Stimulated activated CD4-positive, alpha-beta T cell treated with anti-CD3 and anti-CD28 coated beads, Interleukin-2, amount 100 ng/mL, for 24 hours (primary cell): ENCODE measurements around the gene TAGAP.

Source experiments
- DNase-seq, 2 donors: peaks; one replicate each; pipeline ENCODE4 v3.0.0-alpha.2; 2020

TAGAP gene

GRCh38 chr6:159071843-159072769 lies 27.3 kb upstream of the TAGAP start:
- no peak for DNase-seq

DNA sequence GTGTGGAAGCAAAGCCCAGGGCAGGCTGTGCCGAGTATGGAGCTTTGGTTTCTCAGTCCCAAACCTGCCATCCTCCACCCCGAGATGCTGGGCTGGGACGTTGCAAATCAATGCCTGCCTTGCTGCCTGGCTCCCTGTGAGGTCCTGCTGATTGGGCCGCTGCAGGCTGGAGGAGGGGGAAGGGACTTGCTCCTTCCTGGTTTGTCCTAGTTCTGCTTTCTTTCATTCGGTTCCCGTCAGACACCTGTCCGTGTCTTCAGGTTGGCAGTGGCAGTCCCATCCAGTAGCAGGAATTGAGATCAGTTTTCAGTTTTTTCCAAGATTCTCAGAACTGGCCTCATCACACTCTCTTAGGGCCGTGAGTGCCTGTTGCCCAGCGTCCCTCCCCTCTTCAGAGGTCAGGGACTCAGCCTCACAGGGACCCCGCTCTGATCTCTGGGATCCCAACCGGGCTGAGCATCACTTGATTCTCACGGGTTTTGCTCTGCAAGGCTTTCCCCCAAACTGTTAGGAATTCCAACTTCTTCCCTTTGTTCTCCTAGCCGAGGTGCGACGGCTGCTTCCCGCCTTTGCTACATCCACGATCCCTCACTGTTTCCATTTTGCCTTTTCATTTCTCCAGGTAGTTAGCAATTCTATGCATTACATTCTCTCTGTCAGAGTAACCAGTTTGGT lies 24.2 kb upstream of the TAGAP start:
- no peak for DNase-seq

- DNase-seq, result no peak
These were observed 22.5 kb upstream of the TAGAP start for GRCh38 chr6:159067334-159067733.

DNA sequence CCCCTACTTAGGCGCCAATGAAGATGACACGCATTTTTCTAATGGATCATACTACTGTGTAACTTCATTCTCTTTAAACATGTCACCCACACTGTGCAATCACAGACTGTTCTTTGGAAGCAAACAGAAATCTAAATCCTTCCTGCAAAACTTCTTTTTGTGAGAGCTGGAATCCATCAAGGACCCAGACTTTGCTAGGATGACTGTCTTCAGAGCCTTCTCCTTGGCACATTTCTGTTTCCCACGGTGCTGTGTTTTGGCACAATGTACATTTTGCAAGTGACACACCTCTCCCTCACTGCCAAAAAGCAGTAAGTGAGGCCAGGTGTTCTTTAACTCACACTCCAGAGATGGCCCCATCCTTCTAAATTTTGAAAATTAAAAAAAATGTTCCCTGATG lies 21.7 kb upstream of the TAGAP start:
- no peak for DNase-seq

GRCh38 chr6:159065759-159066329 lies 21.1 kb upstream of the TAGAP start:
- DNase-seq, result no peak

GRCh38 chr6:159065091-159065490 lies 20.3 kb upstream of the TAGAP start:
- no peak for DNase-seq

DNA sequence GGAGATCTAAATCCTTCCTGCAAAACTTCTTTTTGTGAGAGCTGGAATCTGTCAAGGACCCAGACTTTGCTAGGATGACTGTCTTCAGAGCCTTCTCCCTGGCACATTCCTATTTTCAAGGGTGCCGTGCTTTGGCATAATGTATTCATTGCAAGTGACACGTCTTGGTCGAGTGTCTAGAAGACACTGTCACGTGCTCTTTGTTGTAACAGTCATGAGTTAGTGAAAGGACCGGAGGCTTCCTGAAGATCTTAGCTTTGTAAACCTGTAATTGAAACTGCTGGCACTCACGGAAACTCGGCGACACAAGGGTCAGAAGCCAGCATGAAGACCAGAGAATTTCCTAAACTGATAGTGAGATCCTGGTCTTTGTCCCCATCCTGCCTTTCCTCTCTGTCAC lies 19.7 kb upstream of the TAGAP start:
- DNase-seq, result no peak

DNA sequence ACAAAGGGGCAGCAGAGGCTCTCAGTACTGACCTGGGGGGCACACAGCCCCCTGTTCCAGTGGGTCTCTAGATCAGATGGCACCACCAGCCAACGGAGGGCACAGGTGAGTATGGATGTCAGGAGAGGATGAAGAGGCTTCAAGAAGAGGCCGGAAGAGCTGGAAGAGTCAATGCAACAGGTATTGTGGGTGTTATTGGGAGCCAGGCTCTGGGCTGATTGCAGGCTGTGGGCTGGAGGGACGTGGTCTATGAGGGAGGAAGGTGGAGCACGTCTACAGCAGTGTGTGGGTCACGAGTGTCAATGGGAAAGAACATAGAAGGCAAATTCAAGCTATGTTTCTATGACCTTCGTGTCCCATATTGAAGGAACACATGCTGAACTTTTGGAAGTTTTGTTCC lies 18.8 kb upstream of the TAGAP start:
- DNase-seq, result no peak

- DNase-seq, result no peak
These were observed 18.2 kb upstream of the TAGAP start for GRCh38 chr6:159062976-159063375.

DNA sequence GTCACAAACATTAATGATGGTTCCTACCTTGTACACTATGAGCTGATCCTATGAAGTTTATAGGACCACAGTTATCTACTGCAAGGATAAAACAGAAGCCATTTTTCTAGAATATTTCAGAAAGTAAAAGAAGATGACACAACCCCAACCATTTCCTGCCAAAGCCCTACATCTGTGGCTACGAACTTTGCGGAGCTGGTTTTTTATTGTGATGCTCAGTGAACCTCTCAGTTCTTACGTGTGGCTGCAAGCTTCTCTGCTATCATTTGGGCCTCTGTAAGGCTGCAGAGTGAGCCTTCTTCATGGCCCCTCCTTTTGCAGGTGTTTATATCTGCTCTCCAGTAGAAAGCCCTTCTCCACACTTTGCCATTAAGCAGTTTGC lies 17.8 kb upstream of the TAGAP start:
- peak in 1 of 2 donors; percentile 53 for DNase-seq

DNA sequence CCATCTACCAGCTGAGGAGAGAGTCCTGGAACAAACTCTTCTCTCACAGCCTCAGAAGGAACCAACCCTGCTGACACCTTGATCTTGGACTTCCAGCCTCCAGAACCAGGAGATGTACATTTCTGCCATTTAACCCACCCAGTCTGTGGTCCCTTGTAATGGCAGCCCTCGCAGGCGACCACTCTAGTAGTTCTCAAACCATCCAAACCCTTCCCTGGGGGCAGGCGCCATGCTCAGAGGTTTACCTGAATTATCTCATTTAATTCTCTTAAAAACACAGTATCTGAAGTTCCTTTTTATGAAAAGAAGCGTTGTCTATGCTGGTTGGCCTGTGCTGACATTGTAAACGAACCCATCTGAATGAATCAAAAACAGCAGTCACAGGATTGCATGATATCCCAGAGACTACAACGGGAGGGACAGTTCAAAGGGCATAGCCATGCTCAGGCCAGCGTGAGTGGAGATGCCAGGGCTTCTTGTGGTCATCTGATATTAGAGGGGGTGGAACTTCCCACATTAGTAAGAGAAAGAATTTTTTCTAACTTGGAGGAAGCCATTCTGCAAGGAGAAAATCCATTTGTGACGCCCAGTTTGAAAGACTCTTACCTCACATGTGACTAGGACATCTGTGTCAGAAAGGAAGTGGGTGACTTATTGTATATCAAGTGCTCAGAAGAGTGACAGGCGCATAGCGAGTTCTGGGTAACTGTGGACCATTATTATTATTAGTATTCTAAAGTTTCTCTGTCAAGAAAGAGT lies 17.2 kb upstream of the TAGAP start:
- no peak for DNase-seq

GRCh38 chr6:159061146-159061545 lies 16.4 kb upstream of the TAGAP start:
- DNase-seq, result no peak

GRCh38 chr6:159059885-159060506 lies 15.2 kb upstream of the TAGAP start:
- DNase-seq, result no peak

DNA sequence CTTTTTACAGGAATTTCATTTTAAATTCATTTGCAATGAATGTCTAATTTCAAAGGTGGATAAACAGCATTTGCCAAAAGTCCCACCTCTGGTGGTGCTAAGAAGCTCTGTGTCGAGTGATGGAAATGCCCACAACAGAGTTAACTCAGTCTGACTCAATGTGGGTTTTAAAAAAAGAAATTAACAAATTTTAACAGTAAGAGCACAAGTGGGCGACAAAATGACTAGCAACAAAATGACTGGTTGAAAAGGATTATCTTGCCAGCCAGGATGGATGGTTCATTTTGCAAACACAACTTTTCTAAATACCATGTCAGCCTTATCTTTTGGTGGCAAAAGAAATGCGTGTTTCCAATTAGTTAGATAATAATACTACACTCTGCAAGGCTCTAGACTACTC lies 14.3 kb upstream of the TAGAP start:
- DNase-seq, result no peak

DNA sequence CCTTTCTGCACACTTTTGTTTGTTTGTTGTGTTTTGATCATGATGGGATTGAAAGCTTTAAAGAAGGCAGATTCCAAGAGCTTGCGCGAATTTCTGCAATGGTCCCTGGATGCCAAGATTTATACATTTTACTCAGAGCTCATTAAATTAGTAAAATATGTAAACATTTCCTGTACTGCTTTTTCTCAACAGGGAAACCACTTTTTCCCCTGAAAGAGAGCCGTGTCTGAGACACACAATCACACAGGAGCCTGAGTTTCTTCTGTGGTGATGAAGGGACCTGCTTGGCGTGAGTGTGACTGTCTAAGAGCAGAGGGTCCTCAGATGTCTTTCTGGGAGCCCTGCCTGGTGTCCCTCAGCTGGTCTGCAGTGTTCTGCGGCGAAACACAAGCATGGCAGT lies 12.1 kb upstream of the TAGAP start:
- no peak for DNase-seq

DNA sequence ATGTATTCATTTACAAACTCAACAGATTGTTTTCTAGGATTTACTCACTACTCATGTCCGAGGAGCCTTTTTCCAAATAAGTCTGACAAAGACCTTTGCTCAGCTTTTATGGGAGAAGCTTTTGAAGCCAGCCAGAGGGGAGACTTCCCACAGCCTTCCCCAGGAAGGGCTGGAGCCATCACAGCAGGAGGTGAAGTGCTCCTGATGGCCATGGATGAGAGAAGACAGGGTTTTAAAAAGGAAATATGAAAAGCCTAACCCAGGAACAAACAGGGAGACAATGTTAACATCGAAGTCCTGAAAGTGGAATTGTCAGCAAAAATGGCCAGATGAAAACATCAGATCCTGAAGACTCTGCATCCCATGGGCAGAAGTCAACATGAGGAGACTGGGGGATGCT lies 11.6 kb upstream of the TAGAP start:
- no peak for DNase-seq

DNA sequence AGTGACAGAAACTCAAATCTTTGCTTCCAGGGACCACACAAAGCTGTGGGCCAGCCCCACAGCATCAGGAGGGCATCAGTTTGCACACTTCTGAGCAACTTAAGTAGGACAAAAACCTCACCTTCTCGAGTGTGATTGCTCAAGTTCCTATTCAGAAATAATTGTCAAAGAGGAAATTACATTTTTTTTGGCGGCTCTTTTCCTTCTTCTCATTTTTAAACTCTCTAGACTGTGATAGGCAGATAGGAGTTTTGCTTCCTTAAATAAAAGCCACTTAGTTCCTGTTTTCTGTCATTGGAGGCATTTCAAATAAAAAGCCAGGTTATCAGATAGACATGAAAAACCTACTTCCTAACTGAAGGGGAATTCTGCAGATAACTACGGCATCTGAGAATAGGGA lies 11.2 kb upstream of the TAGAP start:
- DNase-seq, result no peak

DNA sequence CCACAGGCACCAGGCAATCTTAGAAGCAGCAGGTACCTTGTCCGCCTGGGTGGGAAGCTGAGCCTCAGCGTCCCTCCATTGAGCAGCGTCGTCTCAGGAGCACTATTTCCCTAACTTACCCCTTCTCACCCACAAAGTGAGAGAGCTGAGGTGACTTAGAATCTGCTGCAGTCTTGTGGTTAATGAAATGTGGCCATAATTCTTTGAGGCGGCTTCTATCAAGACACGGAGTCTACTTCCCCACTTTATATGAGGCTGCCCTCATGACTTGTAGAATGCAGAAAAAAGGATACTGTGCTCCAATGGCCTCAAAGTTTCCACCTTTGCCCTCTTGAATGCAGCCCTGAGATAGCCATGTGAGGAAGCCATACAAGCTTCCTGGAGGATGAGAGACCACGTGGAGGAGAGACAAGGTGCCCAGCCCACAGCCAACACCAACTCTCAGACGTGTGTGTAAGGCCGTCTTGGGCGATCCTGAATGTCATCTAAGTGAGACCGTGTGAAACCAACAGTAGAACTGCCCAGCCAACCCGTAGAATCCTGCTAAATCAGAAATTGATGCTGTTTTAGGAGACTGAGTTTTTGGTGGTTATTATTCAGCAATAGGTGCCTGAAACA lies 9.1 kb upstream of the TAGAP start:
- peak in 1 of 2 donors; percentile 5 for DNase-seq

- no peak for DNase-seq
These were observed 7.9 kb upstream of the TAGAP start for GRCh38 chr6:159052720-159053119.

- no peak for DNase-seq
These were observed 3.3 kb upstream of the TAGAP start for GRCh38 chr6:159047891-159048685.

- no peak for DNase-seq
These were observed 1.0 kb upstream of the TAGAP start for GRCh38 chr6:159045801-159046200.

DNA sequence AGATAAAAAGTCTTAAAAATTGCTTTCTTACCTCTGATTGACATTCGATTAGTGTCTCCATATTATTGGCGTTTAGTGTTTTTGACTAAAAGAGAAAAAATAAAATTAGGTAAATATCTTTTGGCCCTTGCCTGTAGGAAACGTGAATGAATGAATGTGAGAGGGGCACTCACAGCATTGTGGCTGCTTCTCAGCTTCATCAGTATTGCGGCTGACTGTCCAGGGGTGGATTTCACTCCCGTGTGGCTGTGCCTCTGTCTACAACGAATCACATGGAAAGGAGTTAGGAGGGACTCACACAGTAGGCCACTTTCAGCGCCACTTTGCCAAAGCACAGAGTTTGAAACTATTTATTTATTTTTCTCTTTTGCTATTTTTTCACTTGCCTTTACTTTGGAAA lies 844 bp downstream of the TAGAP start:
- DNase-seq, result no peak
